Stimulated activated CD8-positive, alpha-beta memory T cell treated with anti-CD3 and anti-CD28 coated beads, Interleukin-2, amount 100 ng/mL, for 48 hours (primary cell): ENCODE data around the gene EYA3.
A peak's percentile ranks its signal among the peaks of the same experiment; 100 is the strongest.

Experiments used
- DNase-seq, 2 donors: peaks; one replicate each; pipeline ENCODE4 v3.0.0-alpha.2; 2020; ENCODE audit warnings: low read depth in 2 of 2

Gene EYA3

DNA sequence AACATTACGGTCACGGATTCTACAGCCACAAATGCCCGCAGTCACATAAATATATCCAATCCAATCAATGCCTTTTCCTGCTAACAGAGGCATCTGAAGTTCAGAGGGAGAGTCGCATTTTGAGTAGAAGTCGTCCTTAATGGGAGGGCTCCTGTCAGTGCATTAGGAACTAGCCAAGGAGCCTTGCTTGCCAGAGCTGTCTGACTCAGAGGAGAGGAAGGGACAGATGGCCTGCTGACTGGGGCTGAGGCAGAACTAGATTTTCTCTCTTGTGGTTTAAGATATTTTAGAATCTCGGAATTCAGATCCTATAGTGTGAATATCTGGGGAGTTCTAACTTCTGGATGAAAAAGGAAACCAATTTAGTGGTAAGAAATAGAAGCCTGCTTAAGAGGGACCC, 118.0 kb downstream of the EYA3 start:
- DNase-seq, result no peak

DNA sequence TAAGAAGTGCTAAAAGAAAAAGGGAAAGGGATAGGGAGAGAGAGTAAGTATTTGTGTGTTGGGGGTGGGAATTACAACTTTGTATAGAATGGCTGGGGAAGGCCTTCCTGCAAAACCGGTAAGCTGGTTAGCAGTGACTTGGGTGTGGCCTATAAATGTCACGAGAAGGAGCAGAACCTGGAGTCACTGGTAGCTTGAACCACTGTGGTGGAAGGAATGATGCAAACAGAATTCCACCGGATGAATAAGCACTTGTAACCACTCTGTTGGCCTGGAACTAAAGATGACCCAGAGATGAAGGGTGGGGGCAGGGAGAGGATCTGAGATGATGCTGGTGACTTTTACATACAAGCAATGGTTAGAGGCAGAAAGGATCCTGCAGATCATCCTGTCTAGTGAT, 119.7 kb downstream of the EYA3 start:
- no peak for DNase-seq

DNA sequence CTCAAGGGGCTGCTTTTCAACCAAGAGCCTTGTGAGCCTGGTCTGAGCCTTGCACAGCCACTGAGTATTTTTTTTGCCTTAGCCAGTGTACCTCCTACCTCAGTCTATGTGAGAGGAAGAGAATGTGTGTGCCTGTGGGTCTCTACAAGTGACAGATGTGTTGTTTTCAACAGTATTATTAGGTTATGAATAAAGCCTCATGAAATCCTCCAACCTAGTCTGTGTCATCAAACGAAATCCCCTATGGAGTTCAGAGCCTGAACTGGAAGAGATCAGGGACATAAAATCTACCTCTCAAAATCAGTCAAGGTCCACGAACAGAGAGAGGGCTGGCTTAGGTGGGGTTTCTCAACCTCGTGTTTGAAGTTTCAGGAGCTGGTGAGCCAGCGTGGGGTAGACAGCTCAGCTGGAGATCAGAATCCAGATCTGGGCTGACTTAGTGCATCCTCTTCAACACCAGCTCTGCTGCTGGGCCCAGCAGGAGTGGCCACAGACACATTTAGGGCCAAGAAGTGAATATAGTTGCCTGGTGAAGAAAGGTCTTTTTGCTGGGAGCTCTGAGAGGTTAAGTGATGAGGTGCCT, 120.4 kb downstream of the EYA3 start:
- no peak for DNase-seq

DNA sequence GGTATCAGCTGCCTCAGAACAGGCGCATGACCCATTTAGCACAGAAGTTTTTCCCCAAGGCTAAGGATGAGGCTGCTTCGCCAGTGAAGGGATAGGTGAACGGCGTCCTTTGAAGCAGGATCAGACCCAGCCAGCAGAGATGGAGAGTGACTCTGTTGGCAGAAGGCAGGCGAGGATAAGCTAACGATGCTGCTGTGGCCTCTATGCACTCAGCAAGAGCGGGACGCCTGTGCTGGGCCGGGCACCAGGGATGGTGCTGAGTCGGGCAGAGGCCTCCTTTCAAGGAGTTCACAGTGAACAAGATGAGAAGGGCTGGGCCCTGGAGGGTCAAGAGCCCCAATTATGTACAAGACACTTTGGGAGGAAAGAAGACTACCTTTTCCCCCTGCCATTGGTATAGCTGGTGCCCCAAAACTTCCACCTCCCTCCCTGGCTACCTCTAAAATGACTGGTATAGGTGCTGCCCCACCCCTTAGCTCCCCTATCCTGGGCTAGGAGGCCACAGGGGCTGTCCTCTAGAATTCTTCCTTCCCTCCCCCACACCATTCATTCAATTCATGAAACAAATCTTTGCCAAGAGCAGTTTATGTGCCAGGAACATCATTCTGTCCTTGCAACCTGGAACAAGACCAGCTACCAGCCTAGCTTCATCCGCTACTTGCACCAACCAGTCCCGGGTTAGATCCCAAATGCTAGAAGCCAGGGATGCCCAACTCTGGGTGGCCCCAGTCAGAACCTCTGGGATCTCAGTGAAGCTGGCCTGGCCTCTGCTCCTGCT, 121.1 kb downstream of the EYA3 start:
- no peak for DNase-seq

DNA sequence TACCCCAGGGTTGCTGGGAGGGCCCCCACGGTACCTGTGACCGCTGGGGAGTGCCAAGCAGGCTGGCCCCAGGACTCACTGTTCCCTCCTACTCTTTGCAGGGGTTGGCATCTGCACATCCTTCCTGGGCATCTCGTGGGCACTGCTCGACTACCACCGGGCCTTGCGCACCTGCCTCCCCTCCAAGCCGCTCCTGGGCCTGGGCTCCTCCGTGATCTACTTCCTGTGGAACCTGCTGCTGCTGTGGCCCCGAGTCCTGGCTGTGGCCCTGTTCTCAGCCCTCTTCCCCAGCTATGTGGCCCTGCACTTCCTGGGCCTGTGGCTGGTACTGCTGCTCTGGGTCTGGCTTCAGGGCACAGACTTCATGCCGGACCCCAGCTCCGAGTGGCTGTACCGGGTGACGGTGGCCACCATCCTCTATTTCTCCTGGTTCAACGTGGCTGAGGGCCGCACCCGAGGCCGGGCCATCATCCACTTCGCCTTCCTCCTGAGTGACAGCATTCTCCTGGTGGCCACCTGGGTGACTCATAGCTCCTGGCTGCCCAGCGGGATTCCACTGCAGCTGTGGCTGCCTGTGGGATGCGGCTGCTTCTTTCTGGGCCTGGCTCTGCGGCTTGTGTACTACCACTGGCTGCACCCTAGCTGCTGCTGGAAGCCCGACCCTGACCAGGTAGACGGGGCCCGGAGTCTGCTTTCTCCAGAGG, 121.9 kb downstream of the EYA3 start:
- no peak for DNase-seq

DNA sequence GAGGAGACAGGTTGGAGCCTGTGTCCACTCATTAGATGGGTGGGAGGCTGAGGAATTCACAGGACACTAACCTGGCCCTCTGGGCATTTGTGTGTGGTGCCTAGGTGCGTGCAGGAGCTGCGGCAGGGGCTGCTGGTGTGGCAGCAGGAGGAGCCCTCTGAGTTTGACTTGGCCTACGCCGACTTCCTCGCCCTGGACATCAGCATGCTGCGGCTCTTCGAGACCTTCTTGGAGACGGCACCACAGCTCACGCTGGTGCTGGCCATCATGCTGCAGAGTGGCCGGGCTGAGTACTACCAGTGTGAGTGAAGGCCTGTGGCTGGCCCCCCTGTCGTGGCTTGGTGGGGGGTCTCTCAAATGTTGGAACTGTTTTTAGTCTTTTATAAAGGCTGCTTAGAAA, 125.0 kb downstream of the EYA3 start:
- no peak for DNase-seq

DNA sequence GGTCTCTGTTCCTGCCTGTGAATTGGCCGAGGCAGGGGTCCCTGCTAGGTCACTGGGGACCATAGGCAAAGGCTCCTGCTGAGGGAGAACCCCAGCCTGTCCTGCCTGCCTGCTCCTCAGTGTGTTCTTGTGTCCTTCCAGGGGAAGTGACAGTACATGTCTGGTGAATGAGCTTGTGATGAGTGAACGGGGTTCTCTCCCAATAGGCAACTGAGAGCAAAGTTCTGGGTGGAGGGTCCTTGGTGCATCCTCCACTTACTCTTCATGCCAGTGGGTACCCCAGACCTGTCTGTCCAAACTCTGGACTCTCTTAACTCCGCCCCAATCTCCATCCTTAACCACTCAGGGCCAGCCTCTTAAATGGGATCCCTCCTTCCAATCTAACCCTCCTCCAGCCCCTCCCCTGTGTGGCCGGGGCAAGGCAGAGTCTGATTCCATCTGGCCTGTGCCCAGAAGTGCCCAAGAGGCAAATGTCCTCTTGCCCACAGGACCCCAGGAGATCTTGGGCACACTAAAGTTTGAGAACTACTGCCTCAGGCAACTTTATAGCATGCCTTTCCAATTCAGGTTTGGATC, 126.7 kb downstream of the EYA3 start:
- no peak for DNase-seq

DNA sequence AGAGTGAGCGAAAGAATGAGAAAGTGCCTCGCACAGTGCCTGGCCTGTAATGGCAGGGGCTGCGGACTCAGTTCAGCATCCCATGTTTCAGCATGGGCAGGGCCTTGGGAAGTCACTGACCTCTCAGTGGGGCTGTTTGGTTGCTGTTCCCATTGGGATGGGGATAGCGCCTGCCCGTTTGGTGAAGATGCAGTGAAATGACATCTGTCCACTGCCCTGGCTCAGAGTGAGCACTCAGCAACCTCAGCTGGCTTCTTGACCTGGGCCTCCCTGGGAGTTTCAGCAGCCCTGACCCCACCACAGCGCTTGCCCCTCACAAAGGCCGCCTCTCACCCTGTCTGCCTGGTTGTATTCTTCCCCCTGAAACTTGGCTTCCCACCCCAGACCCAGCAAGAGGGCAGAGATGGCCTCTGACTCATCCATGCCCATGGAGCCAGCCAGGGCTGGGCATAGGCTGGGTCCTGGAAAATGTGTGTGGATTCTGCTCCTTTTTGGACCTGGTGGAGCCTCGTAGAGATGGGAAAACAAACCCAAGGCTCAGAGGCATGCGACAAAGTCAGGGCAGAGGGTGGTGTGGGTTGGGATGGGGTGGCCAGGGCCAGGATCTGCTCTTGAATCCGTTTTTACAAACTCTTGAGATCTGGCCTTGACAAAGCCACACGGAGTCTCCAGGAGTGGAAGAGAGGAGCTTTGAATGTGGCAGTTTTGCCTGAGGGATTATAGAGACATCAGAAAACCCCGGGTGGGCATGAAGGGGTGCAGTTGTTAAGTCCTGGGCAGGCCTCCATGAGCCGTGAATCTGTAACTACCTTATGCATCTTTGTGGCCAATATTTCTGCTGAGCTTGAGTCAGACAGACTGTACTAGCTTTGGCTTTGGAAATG, 127.4 kb downstream of the EYA3 start:
- DNase-seq, result no peak

DNA sequence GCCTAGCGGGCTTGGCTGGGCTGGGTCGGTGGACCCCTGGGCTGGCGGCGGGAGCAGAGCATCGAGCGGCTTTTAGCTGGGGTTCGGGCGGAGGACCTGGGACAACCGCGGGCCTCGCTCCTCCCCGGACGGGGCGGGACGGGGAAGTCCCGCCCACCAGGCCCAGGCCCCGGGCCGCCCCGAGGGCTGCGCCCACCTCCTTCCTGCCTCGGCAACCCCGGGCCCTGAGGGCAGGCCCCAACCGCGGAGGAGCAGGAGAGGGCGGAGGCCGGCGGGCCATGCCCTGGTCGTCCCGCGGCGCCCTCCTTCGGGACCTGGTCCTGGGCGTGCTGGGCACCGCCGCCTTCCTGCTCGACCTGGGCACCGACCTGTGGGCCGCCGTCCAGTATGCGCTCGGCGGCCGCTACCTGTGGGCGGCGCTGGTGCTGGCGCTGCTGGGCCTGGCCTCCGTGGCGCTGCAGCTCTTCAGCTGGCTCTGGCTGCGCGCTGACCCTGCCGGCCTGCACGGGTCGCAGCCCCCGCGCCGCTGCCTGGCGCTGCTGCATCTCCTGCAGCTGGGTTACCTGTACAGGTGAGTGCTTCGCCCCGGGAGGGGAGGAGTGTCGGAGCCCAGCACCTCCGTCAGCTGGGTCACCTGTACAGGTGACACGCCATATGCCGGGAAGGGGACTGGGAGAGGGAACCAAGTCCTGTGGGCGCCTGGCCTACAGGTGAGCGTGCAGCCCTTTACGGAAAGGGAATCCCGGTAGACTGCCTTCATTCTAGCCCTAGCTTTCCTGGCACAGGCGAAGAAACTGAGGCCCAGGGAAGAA, 128.4 kb downstream of the EYA3 start, which contains the start of gene XKR8:
Gene XKR8, plus strand, starts transcription at position 182 of the 812 bp plus-strand sequence. Its CDS starts 97 bp downstream, at position 279.
- peak; percentile 73 to 75 for DNase-seq

DNA sequence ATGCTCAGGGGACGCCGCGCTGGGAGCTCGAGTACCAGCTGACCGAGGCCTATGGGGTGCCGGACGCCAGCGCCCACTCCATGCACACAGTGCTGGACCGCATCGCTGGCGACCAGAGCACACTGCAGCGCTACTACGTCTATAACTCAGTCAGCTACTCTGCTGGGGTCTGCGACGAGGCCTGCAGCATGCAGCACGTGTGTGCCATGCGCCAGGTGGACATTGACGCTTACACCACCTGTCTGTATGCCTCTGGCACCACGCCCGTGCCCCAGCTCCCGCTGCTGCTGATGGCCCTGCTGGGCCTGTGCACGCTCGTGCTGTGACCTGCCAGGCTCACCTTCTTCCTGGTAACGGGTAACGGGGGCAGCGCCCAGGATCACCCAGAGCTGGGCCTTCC, 129.9 kb downstream of the EYA3 start:
- DNase-seq, result no peak

DNA sequence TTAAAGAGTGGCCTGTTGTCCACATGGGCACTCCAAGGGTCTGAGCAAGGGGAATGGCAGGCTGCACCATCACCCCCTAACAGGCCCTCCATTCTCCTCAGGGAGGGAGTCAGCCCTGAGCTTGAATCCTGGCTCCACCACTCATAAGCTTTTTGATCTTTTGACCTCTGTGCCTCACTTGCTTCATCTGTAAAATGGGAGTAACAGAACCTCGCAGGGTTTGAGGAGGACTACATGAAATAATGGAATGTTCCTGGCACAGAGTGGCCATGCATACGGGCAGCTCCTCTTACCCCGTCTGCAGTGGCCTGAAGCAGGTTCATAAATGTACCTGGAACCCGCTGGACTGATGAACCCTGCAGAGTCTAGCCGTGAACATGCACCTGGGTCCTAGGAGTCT, 130.8 kb downstream of the EYA3 start:
- no peak for DNase-seq

DNA sequence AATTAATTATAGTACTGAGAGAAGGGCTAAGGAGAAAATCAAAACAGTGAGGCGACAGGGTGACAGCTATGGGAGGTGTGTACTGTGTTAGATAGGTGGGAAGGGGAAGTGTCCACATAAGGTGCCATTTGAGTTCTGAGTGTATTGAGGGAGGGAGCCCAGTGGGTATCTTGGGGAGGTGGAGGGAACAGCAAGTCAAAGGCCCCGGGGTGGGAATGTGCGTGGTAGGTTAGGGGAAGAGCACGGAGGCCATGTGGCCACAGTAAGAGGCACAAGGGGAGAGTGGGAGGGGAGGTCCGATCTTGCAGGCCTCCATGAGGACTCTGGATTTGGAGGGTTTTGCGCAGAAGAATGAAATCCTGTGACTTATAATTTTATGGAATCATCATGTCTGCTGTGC, 131.6 kb downstream of the EYA3 start:
- no peak for DNase-seq

DNA sequence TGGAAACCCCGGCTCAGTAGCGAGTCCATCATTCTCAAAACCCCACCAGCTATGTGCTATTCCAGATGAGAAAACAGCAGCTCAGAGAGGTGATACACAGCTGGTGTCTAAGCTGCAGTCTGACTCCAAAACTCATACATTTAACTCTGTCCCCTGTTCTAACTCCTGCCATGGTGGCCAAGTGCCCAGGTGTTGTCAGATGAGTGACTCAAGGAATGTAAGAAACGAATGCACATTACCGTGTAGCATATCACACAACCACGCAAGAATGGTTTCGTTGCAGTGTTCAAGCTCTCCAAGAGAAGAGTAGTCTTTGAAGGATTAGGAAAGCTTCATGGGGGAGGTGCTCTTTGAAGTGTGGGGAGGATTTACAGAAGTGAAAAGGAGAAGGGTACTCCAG, 133.3 kb downstream of the EYA3 start:
- no peak for DNase-seq

DNA sequence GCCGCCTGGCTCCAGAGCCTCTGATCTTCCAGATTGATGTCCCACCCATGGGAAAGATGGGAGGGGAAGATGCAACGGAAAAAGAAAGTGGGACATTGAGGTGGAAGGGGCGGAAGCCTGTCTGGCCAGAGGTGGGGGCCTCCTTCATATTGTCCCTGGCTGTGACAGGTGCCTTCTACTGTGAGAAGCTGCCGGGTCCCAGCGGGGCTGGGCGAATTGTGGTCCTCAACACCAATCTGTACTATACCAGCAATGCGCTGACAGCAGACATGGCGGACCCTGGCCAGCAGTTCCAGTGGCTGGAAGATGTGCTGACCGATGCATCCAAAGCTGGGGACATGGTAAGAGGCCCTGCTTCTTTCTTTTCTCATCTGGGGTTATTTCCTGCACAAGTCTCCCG, 134.2 kb downstream of the EYA3 start:
- no peak for DNase-seq

DNA sequence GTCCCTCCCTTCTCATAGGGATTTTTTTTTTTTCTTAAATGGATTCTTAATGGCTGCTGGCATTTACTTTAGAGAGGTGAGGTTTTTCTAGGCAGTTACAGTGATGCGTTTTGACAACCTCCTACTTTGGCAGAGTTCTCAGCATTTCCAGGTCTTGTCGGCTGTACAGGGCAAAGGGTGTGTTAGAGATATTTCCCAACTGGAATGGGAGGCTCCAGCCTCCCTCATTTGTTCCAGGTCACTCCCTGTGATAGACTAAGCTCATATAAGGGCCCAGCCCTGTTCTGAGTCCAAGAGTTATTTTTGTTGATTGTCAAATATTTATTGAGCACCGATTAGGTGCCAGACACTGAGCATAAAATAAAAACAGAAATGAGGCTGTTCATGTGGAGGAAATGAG, 136.3 kb downstream of the EYA3 start:
- DNase-seq, result no peak

DNA sequence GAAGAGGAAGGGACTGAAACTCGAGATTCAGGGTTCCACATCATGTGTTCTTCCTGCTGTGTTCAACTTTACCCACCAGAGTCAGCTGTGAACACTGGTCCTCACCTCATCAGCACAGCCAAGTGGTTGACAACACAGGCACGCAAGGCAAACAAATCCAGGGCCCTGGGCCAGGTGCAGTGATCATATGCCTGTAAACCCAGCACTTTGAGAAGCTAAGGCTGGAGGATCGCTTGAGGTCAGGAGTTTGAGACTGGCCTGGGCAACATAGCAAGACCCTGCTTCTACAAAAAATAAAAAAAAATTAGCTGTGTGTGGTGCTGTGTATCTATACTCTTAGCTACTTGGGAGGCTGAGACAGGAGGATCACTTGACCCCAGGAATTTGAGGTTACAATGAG, 137.0 kb downstream of the EYA3 start:
- no peak for DNase-seq

DNA sequence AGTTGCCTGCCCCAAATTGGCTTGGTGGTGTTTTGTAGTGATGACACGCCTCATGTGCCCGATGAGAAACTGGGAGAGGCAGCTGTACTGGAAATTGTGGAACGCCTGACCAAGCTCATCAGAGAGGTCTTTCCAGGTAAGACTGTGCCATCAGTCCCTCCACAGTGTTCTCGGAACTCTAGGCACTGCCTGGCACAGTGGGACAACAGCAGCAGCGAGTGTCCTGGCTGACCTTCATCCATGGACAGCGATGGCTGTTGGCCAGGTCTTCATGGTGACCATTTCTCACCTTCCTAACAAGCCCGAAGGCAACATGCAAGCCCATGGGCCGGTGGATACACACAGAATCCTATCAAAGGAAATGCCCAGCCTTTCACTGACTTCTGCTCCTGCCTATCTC, 139.4 kb downstream of the EYA3 start:
- DNase-seq, result no peak

DNA sequence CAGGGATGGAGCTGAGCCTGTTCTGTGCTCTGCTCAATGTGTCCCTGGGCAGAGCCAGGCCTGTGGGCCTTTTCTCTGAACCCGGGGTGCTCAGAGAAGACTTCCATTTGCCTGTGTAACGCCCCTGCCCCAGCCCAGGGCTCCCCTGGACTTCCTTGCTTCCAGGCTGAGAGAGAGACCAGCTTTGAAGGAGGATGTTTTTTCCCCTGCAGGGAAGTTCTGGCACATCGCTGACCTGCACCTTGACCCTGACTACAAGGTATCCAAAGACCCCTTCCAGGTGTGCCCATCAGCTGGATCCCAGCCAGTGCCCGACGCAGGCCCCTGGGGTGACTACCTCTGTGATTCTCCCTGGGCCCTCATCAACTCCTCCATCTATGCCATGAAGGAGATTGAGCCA, 143.4 kb downstream of the EYA3 start:
- no peak for DNase-seq

DNA sequence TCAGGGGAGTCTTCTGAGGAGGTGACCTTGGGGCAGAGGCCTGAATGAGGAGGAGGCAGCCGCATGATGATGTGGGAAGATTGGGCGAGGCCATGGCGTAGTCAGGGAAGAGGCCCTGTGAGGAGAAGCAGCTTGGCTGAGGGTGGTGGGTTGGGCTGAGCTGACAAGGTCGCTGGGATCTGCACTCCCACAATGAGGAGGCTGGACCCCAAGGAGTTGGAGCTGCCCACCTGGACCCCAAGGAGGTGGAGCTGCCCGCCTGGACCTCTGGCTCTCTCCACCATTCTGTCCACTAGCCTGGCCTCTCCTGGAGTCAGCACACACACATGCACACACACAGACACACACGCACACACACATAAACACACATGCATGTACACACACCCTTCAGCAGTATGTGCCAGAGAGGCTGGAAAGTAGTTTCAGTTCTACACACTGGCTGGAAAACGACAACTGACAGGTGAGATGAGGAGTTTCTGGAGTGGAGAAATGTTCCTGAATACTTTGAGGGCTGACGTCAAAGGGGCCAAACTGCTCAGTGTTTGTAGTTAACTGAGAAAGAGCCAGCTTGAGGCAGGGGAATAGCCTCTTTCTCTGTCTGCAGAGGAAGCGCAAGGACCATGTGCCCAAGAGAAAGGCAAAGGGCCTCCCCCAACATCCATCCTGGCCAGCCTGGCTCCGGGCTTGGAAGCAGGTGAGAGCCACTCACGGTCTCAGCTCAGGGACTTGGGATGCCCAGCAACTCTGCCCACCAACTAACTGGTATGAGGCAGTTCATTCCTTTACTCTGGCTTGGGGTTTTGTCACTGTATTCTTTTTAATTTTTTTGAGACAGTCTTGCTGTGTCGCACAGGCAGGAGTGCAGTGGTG, 146.5 kb downstream of the EYA3 start:
- DNase-seq, result no peak
